GM21825 (cell line): Measurements from ENCODE around the gene TSPAN33.
"Not testable (repeated sequence)": the region's sequence is repeated elsewhere in the genome, so short reads cannot be mapped to it uniquely, and the experiment has no call there.

ENCODE experiments used
- ATAC-seq: cut with Tn5 transposase; IDR thresholded peaks from one replicate; pipeline ENCODE4 v1.9.1; 2021; ENCODE audit warnings: mild to moderate bottlenecking, moderate library complexity; ENCODE audit not compliant: unreplicated experiment

Gene TSPAN33, protein sequence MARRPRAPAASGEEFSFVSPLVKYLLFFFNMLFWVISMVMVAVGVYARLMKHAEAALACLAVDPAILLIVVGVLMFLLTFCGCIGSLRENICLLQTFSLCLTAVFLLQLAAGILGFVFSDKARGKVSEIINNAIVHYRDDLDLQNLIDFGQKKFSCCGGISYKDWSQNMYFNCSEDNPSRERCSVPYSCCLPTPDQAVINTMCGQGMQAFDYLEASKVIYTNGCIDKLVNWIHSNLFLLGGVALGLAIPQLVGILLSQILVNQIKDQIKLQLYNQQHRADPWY

DNA sequence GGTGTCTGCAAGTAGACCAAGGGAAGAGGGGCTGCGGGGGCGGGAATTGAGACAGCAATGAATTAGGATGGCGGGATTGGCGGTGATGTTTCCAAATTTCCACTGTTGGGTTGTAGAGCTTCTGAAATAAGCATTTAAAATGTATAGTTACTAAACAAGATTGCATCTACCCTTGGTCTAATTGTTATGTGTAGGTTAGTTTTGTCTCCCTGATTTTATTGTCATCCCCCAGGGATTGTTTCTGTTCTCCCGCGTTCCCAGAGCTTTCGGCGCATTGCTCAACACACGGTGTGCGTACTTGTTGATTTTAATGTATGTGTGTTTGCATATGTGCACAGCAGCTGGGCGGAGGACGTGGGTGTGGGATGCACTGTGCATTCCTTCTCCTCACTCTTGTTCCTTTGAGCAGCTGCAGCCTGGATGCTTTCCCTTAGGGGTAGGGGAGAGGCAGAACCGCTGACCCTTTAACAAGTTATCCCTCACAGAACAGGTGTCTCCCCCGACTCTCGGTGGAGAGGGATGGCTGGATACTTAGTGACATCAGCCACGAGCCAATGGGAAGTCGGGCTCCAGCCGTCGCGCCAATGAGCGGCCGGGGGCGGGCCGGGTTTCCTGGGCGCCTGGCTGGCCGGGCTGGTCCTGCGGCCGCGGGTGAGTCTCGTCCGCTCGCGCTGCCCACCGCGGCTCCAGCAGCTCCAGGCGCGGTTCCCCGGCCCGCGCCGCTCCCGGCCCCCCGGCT, at the start of gene TSPAN33:
Gene TSPAN33, plus strand, starts transcription at position 613 of the 739 bp plus-strand sequence. CDS start 274 bp downstream, outside the sequence.
- peak; percentile 70 for ATAC-seq

DNA sequence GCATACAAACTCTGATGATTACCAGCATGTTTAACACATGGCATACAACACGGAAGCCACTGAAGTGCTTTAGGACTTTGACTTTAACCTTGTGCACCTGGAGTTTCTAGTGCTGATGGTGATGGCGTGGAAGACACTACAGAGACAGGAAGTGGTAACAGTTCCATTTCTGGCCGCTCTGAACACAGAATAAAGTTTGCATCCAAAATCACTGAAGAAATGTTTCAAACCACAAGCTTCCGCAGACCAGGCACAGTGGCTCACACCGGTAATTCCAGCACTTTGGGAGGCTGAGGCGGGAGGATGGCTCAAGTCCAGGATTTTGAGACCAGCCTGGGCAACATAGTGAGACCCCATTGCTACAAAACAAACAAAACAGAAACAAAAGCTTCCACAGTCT, 49.2 kb upstream of the TSPAN33 start:
- peak; percentile 77 for ATAC-seq

DNA sequence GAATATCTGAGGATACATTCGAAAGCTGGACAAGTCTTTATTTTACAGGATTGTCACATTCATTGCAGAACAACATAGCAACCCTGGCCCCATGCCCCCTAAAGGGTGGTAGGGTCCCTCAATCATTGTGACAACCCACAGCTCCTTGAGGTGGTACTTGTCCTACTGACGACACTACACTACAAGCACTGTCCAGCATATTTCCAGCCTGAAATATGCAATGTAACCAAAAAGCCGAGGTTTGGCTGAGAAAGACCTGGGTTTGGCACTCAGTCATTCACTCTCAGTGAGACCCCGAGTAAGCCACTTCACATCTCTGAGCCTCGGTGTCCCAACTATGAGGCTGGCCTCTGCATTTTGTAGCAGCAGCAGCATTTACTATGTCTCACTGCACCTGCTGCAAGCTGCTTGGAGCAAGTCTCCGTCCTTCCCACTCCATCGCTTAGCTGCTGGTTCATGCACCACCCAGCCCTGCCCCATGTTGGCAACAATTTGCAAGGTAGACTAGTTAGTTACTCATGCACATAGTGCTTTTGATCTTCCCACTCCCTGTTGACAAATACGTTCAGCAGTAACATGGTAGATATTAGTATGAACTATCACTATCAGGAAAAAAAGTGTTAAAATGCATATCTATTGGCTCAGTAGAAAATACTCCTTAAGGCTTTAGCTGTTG, 46.0 kb upstream of the TSPAN33 start:
- no peak for ATAC-seq

DNA sequence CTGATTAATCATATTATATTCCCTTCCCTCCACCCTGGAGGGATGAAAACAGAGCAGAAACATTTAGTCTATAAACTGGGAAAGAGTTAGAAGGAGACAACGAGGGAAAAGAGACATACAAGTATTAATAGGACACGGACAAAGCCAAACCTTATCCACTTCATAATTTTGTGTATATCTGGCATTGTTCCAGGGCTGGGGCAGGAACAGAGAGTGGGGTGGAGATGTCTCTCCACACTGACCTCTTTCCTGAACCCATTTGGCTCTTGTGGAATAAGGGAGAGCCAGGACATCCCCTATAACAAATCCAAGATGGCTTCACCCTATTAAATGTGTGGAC, 43.7 kb upstream of the TSPAN33 start:
- no peak for ATAC-seq

DNA sequence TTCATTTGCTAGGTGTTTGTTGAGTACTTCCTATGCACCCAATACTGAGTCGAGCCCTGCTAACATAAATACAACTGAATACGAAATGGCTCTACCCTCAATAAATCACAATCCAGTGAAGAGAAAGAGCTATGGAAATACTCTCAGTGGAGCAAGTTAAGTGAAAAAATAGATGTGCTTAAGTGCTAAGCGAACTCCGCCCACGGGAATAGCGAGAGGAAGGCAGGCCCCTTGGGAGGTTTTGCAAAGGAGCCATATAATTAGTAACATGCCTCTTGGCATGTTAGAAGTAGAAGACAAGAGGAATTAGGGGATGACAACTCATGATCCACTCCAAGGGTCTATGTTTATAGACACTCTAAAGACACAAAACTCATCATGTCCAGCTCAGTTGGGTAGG, 42.8 kb upstream of the TSPAN33 start:
- ATAC-seq = no peak

DNA sequence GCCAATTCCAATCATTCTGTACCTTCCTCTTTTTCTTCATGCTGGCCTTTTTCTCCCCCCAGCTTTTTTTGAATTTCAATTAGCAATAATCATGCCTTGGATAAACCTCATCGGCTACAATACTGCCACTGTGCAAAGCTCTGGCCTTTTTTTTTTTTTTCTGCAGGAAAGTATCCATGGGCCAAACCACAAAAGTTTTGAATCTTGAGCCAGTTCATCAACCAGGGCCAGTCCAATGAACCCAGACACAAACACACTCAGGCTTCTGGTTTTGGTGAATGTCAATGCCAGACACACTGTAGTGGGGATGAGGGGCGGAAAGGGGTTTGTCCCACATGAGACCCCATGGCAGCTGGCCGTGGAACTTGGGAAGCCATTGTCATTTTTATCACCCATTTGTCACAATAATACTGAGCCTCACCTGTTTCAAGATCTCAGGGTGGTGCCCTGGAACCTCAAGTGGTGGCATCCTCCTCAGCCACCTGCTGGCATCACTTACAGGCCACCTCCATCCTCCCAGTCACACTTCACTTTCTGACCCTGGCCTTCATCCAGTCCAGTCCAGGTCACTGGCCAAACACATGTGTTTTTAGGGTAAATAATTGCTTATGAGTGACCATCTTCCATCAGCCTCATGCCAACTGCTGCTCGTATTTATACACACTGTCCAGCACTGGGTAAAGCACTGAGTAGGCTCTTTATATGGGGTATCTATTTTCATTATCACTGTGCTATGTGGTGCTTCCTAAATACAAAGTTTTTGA, 40.8 kb upstream of the TSPAN33 start:
- ATAC-seq = no peak

DNA sequence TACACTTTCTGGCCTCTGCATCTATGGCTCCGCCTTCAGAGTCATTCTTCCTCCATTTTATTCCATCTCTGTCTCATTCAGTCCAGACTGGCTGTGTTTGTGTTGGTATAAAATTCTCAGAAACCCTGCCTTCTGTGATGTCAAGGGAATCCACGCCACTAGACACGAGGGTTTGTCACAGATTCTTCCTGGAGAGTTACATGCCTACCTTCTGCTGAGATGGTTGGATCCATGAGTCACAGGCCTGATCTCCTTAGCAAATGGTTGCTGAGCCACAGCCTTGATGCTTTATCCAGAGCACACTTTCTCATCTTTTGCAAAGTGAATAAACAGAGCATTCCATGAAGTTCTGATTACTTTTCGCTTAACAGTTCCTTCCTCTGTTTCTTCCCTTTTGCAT, 35.9 kb upstream of the TSPAN33 start:
- no peak for ATAC-seq

DNA sequence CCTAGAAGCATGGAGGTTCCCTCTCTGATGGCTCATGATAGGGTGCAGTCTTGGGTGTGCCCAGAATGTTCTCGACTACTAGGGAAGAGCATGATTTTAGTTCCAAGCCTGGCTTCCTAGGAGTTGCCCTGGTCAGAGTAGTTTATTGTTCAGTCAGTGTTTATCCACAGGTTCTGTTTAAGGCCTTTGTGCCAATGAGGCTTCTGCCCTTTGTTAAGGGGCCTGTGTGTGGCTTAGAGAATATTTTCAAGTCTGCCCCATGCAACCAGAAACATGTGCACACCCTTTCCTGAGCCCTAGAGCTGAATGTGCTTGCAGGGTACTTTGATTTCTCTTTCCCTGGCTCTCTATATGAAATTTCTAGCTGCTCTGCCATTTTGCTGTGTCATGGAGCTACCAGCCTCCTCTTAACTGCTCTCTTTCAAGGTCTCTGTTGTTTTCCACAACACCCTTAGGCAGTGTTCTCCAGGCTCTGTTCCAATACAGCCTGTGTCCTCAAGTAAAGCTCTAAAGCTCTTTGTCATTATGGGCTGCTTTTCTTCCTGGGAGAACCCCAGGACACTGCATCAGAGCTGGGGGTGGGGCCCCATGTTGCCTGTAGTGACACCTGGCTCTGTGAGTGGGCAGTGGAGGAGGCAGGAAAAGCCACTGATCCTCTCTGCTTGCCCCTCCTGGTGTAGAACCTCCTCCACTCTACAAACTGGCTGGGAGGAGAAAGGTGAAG, 34.1 kb upstream of the TSPAN33 start:
- no peak for ATAC-seq

DNA sequence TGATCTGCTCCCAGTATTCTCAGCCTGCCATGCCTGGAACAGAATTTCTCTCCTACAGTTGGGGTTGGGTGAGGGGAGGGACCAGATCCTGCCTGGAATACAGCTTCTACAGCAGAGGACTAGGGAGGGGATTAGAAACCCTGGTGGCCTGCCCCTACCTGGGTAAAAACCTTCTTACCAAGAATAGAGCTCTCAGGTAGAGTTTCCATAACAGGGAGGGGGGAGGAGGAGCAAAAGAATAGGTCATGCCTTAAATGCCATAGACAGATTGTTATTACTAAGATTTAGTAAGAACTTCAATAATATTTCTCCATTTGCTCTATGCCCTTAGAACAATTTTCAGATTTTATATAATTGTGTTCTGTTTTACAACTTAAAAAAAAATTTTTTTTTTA, 33.5 kb upstream of the TSPAN33 start:
- ATAC-seq = no peak

DNA sequence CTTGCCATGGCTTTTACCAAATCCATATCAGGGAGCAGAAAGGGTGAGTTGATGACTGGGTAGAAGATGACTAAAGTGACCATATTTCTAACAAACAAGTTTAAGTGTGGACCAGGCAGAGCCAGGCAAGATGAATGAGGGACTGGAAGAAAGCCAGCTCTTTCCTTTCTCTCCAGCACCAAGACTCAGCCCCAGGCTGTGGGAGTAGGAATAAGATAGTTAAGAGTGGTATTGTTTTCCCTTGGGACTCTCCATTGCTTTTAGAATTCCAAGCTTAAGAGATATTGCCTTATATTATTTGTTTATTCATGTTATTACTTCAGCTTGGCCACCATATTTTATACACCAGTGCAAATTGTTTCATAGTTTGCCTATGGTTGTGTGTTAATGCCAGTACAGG, 28.8 kb upstream of the TSPAN33 start:
- ATAC-seq = no peak

DNA sequence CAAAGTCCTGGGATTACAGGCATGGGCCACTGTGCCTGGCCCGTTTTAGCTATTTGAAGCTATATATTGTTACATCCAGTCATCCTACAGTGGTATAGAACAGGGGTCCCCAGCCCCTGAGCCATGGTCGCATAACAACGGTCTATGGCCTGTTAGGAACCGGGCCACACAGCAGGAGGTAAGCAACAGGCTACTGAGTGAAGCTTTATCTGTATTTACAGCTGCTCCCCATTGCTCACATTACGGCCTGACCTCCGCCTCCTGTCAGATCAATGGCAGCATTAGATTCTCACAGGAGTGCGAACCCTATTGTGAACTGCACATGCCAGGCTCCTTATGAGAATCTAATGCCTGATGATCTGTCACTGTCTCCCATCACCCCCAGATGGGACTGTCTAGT, 26.3 kb upstream of the TSPAN33 start:
- ATAC-seq = no peak

DNA sequence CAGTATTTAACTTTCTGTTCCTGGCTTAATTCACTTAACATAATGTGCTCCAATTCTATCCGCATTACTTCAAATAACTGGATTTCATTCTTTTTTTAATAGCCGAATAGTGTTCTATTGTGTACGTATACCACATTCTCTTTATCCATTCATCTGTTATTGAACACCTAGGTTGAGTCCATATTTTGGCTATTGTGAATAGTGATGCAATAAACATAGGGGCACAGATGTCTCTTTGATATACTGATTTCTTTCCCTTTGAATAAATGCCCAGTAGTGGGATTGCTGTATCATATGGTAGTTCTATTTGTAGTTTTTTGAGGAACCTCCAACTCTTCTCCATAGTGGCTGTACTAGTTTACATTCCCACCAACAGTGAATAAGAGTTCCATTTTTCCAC, 25.5 kb upstream of the TSPAN33 start:
- ATAC-seq = no peak

DNA sequence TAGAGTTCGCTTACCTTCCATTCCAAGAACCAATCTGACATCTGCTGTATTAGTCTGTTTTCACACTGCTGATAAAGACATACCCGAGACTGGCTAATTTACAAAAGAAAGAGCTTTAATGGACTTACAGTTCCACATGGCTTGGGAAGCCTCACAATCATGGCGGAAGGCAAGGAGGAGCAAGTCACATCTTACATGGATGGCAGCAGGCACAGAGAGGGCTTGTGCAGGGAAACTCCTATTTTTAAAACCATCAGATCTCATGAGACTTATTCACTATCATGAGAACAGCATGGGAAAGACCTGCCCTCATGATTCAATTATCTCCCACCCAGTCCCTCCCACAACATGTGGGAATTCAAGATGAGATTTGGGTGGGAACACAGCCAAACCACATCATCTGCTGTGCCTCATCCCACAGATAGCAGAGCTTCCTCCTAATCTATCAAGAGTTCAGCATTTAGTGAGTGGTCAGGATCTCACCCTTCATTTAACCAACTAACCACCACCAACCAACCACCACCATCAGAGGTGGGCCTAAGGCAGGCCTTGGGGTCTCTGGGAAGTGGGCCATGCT, 22.9 kb upstream of the TSPAN33 start:
- ATAC-seq = not testable (repeated sequence)

DNA sequence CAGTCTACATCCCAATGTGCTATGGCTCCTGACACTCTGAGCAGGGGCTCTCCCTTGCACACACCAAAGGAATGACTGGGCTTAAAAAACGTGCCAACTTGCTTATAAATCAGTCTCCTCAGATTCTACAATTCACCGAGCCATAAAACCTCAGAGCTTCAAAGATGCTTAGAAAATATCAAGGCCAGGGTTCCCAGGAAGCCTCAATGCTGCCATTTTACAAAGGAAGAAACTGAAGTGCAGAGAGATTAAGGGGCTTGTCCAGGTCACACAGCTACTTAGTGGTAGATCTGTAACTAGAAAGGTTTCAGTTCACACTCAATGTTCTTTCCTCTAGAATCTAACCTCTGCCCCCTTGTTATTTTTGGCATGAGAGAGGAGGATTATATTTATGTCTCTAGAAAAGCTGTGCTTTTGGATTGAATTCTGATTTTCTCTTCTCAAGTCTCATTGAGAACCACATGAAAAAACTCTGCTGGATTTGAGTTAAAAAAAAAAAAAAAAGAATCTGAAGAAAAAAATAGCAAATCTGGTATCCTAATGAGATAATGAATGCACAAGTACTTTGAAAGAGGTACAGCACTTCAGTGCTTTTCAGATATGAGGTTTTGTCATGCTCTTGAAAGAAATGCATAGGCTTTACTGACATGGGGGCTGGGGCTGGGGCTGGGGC, 22.3 kb upstream of the TSPAN33 start:
- peak; percentile 51 for ATAC-seq

DNA sequence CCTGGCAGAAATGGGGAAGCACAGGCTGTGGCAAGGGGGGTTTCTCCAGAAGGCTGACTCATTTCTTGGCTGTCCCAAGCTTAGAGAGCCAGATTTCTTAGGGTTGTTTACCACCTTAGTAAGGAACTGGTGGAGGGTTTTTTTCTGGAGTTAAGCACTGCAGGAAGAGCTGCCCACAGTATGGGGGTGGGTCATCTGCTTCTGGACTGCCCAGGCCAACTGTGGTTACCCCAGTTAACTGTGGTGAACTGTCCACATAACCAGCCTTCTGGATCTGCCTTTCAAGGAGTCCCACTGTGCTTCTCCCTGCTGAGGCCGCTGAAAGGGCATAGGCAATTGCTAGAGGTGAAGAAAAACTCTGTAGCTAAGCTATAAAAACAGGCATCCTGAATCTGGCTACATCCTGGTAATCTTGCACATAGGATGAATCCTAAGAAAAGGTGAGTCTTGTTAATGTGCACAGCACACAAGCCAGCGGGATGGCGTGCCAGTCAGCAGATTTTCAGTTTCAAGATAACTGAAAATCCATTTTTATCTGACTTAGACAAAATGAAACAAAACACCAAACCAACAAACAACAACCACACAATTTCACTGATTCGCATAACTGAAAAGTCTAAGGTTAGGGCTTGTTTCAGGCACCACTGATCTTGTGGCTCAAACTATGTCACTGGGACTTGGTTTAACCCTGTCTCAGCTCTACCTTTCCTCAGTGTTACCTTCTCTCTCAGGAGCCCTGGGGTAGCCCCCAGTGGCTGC, 21.6 kb upstream of the TSPAN33 start:
- peak; percentile 70 for ATAC-seq

DNA sequence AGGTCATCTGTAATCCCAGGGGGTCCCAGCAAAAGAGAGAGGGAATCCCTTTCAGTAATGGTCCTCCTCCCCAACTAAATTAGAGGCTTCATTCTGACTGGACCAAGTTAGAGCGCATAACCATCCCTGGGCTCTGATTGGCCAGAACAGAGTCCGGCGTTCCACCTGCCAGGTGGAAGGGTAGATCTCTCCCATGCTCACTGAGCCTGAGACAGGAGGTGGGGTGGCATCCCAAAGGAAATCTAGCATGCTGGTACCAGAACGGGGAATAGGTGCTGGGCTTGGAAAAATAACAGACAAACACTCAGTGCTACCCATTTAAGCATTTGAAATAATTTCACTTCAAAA, 21.0 kb upstream of the TSPAN33 start:
- no peak for ATAC-seq

DNA sequence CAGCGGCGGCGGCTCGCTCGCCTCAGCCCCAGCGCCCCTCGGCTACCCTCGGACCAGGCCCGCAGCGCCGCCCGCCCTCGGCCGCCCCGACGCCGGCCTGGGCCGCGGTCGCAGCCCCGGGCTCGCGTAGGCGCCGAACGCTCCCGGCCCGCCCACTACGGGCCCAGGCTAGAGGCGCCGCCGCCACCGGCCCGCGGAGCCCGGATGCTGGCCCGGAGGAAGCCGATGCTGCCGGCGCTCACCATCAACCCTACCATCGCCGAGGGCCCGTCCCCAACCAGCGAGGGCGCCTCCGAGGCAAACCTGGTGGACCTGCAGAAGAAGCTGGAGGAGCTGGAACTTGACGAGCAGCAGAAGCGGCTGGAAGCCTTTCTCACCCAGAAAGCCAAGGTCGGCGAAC, 18.2 kb upstream of the TSPAN33 start:
- ATAC-seq = no peak

DNA sequence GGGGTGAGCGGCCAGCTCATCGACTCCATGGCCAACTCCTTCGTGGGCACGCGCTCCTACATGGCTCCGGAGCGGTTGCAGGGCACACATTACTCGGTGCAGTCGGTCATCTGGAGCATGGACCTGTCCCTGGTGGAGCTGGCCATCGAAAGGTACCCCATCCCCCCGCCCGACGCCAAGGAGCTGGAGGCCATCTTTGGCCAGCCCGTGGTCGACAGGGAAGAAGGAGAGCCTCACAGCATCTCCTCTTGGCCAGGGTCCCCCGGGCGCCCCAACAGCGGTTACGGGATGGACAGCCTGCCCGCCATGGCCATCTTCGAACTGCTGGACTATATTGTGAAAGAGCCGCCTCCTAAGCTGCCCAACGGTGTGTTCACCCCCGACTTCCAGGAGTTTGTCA, 17.4 kb upstream of the TSPAN33 start:
- no peak for ATAC-seq

DNA sequence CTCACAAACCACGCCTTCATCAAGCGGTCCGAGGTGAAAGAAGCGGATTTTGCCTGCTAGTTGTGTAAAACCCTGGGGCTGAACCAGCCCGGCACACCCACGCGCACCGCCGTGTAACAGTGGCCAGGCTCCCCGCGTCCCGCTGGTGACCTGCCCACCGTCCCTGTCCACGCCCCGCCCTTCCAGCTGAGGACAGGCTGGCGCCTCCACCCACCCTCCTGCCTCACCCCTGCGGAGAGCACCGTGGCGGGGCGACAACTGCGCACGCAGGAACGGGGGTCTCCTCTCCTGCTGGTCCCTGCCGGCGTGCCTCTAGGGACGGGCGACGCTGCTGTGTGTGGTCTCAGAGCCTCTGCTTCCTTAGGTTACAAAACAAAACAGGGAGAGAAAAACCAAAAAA, 16.9 kb upstream of the TSPAN33 start:
- ATAC-seq = no peak
